Iris pigment epithelial cell (primary cell): ENCODE measurements around the gene ATP1B3.
"Not testable (repeated sequence)": the region's sequence is repeated elsewhere in the genome, so short reads cannot be mapped to it uniquely, and the experiment has no call there.

Experiments used
- DNase-seq: peaks from one replicate; pipeline ENCODE4 v3.0.0-alpha.2; 2011; ENCODE audit warnings: low read depth

The ATP1B3 gene

DNA sequence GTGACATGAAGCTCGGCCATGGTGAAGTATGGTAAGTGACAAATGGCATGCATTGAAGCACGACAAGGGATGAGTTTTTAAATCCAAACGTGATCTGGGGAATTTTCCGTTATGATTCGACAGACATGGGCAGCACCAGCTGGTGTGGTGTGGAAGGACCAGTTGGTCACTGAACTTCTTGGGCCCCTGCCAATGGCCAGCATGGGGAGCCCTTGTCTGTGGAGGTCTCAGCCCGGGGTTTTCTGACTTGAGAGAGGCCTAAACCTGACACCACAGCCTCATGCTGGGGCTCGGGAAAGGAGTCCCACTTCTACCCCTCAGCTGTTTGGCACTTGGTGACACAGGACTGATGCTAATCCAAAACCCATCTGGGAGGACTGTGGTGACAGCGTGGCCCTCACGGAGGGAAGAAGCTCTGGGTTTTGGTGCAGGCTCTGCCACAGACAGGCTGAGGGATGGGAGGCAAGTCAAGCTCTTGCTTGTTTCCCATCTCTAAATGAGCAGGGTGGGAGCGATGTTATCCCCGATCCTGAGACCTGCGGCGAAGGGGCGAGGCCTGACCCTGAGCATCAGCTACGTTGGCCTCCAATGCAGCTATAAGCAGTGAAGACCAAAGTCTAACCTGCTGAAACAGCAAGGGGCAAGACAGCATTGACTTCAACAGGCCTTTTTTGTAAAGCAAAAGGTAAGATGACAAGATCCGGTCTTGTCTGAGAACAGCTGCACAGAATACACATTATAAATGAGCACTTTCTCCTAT lies 69.5 kb downstream of the ATP1B3 start:
- DNase-seq, result no peak

DNA sequence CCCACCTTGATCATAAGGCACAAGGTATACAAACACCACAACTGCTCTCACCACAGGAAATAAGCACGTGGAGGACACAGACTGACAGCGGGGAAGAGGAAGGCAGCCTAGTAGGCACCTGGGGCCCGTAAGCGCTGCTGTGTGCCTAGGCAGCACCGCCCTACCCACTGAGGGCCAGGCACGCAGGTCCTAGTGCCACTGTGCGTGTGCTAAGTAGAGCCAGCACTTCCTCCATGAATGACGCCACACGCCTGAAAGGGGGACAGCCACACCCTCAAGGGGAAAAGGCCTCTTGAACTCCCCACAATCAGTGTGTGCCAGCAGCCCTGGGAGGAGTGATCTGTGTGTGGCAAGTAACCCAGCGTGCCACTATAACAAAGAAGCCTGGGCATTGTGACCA lies 73.0 kb downstream of the ATP1B3 start:
- DNase-seq, result no peak

DNA sequence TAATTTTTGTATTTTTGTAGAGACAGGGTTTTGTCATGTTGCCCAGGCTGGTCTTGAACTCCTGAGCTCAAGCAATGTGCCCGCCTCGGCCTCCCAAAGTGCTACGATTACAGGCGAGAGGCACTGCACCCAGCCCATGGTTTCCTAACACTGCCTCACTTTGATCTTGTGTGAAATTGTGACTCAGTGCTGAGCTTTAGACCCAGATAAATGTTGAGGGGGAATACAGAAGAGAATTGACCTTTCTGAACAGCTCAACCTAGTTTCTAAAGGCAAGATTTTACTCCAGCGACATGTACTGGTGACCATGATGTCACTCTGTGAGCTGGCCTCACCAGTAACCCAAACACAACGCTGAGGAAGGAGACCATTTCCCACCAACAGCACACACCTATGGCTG lies 73.5 kb downstream of the ATP1B3 start:
- no peak for DNase-seq

DNA sequence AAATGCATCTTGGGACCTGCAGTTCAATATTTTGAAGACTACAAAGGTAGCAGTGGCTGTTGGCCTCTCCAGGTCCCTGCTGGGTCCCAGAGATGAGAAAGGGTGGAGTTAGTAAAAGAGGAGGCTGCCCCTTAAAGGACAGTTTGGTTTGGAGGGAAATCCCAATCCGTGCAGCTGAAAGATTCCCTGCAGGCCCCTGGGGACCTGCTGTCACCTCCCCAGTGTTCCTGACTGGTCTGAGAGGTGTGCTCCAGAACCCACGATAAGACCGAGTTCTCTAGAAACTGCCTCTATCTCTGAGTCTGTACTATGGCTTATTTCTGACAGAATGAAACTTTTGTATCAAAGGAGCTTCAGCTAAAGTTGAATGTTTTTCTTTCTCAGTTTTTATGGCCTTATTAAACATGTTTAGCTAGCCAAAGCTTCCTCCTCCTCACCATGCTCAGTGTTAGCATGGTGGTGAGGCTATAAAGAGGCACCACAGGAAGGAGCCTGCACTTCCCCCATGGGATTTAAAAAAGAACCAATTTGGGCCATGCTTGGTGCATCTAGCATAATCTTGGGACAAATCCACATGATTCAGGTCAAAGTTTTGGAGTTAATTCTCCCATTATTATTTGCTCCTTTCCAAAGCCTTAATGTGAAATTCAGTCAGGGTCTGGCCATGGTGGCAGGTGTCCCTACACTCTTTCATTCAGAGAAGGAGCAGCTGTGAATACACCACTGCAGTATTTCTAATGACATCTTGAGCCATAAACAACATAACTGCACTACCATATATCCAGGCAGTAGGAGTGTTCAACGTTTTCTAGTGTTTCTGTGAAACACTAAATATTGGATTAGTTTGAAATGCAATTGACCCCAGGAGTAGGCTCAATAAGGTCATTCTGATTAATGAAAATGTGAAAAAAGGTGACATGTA lies 74.4 kb downstream of the ATP1B3 start:
- no peak for DNase-seq

DNA sequence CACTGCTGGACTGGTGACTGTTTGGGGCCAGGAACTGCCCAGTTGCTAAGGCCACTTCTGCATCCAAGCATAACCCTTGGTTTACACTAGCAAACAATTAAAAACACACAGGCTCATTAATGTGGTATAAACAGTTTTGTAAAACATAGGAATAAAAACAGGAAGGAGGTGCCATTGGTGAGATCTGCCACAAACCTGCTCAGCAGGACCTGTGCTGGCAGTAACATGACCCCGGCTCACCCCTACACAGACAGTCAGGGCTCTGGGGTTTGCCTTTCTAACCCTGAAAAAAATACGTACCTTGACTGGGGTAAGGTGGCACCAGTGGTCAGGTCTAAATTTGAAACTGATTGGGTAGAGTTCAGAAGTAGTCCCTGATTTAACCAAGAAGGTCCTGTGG lies 76.2 kb downstream of the ATP1B3 start:
- DNase-seq, result no peak

DNA sequence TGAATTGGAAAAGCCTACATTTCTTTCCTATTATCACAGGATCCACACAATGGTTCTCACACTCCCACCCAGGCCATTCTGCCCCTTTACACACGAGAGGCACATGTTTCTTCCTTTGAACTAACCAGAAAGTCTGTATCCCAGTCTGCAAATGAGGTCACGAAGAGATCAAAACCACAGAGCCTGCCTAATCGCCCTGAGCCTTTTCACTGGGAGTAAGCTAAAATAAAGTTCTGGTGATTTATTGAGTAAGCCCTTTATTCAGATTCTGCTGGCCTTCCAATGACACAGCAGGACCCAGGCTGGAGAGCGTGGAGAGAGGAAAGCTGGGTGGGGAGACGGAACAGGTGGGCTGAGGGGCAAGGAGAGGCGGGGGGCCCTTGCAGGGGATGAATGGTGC lies 78.7 kb downstream of the ATP1B3 start:
- DNase-seq, result peak; percentile 50

DNA sequence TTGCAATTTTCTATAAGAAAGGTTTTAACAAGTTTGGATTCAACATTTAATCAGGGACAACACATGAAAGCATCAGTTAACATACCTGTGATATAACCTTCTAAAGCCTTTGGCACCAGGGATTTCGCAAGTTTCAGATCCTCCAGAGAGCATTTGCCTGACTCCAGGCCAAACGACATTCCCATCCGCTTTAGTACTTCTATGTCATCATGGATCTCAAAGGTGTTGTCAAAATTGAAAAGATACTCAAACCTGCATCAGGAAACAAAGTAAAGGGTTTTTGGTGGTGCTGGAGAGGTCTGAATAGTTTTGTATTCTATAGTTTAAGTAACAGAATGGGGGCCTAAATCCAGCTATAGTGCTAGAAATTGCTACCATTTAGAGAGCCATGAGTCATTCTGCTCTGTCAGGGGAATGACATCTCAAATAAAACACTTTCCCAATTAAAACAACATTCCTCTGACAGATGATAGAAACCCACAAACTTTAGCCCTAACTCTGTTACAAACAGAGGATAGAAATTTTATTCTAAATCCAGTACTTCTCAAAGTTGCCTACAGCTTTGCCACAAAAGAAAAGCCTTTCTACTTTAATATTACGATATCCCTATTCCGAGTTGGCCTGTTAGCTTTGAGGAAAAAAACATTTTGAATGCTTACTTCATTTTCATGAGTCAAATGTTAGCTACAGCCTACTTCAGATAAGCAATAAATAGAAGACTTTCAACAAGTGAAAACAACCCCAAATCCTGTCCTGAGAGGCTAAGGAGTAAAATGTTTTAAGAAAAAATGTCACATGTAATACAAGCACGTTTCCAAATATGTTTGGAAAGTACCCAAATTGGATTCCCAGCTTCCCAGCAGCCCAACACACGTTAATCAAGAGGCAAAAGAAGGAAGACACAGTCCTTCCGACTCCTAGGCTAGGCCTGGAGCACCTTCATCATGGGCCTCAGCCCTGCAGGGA lies 83.4 kb downstream of the ATP1B3 start:
- DNase-seq, result peak; percentile 84

DNA sequence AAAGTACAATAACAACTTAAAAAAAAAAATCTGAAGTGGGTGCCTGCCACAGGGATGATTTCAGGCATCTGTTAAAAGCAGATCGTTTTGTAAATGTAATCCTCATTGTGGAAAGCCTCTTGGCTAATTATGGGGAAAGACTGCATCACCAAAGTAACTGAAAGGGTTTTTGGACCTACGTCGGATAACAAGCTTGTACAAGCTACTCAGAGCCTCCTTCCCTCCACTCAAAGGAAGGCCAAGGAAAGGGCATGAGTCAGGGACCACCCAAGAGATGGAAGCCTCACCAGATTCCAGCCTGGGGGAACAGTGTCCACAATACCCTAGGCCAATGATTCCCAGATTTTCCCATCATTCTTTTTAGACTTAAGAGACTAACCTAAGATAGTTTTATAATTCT lies 84.3 kb downstream of the ATP1B3 start:
- peak; percentile 54 for DNase-seq

DNA sequence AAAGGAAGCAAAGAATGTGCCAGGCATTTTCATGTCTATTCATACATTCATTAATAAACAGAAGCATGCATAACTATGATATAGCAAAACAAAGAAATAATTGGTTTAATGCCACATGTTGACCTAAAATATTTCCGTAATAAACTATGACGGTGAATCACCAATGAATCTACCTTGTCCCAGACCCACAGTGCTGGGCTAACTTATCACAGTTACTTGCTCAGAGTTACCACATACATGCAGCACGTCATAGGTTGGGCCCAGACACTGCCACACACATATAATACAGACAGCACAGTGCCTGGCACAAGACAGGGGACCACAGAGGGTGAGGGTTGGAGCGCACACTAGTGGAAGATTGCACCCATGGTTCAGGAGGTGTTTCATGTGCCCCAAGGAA lies 86.9 kb downstream of the ATP1B3 start:
- peak; percentile 28 for DNase-seq

DNA sequence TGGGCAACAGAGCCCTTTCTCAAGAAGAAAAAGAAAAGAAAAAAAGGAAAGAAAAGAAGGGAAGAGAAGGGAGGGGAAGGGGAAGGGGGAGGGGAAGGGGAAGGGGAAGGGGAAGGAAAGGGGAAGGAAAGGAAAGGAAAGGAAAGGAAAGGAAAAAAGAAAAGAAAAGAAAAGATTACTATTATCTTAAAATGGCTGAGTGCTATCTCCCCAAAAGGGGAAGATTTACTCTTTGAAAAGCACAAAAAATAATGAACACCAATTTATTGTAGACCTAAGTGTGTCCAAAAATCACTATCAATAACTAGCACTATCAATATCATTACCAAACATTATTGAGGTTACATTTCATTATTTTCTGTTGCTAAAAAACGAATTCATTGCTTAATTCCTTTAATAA lies 89.0 kb downstream of the ATP1B3 start:
- DNase-seq, result no peak

DNA sequence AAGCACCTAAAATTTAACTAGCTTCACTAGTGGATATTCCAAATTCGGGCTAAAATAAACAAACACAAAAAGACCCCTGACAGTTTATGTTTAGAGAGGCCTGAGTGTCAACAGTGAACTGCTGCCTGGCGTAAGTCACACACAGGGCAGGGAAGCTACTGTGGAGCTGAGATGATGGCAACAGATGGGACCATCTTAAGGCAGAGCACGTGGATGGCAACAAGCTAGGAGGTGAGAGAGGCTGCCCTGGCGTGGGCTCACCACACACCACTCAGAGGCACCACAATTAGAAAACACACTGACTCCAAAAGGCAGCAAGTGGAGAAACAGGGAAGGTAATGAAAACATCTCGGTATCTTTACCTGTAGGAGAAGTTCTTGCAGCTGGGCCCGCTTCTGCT lies 93.3 kb downstream of the ATP1B3 start:
- no peak for DNase-seq

DNA sequence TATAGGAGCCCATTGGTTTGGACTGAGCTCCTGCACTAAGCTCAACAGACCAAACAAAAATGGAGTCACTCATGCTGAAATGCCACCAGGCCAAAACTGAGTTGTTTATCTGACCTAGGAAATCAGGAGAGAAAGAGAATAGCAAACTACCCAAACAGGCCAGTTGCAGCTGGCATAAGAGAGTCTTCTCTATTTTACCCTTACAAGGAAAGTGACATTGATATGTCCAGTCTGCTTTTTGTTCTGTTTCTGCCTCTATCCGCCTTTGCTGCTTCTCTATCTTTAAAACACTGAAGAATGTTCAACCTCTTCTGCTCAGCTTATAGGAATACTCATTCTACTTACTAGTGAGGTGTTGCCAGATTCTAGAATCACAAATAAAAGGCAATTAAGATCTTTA lies 95.1 kb downstream of the ATP1B3 start:
- no peak for DNase-seq

DNA sequence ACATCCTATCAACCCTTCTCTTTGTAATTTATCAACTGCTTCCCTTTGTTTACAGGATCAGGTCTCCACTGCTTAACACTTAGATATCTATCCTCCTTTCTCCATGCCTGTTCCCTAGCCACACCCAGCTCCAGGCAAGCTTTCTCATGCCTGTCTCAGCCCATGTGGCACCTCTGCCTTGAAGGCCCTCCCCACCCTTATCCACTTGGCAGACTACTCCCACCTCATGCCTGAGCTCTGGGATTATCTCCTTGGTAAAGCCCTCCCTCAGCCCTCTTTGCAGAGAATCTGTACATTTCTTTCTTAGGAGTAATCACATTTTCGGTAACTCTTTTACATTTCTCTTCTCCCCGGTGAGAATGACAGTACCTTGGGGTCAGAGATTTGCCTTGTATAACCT lies 96.0 kb downstream of the ATP1B3 start:
- no peak for DNase-seq

DNA sequence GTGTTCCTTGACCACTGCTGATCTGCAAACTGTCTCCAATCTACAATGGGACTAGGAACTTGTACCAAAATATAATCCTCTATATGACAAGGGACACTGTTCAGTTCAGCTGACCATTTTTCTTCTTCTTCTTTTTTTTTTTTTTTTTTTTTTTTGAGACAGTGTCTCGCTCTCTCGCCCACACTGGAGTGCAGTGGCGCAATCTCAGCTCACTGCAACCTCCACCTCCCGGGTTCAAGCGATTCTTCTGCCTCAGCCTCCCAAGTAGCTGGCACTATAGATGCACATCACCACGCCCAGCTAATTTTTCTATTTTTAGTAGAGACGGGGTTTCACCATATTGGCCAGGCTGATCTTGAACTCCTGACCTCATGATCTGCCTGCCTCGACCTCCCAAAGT lies 98.3 kb downstream of the ATP1B3 start:
- DNase-seq, result not testable (repeated sequence)
